Measurements from ENCODE around the gene ZMYM1. TPM values are rescaled to one million over a fixed set of nuclear protein-coding genes. Genes with fewer than 3 reads are reported as not detected.
"Not testable (repeated sequence)": the region's sequence is repeated elsewhere in the genome, so short reads cannot be mapped to it uniquely, and the experiment has no call there.

The ZMYM1 gene
- total RNA-seq, 4 donors from 2014 or later, result 3.7 to 19.7 (median 13.5) TPM

- H3K36me3 ChIP-seq, result no peaks in the 10 kb centered on the region
- in situ Hi-C loops (cut with MboI; ENCODE audit: low pct_ligation_motif_present in 1 of 4, low pct_unique_long_range_greater_than_20kb in 1 of 4, low sequenced_read_pairs in 3 of 4), result no loop called here
- H3K4me1 ChIP-seq, result peaks cover 0 to 14% (median 1%) of the 10 kb centered on the region in 4 donors
- 89 to 91% methylated on average over 12 of the region's 12 CpGs for WGBS, 2 donors (ENCODE audit: low coverage in 1 of 2)
- TF ChIP-seq CTCF (IDR thresholded peaks at IDR 0.05), result no peak
- H3K27me3 ChIP-seq, result no peaks in the 10 kb centered on the region
- no peaks in the 10 kb centered on the region for H3K9me3 ChIP-seq
- no peak overlapping the region for H3K4me3 ChIP-seq
- intact Hi-C loops (cut with DNase I; ENCODE audit: low total_unique reads), result no loop called here
- no peak overlapping the region for H3K27ac ChIP-seq
- DNase-seq, result no peak
These were observed 64.7 kb downstream of the ZMYM1 start for GRCh38 chr1:35143737-35144508.

- H3K9me3 ChIP-seq; intact Hi-C loops (cut with DNase I; ENCODE audit: low total_unique reads); in situ Hi-C loops (cut with MboI; ENCODE audit: low pct_ligation_motif_present in 1 of 4, low pct_unique_long_range_greater_than_20kb in 1 of 4, low sequenced_read_pairs in 3 of 4); H3K27me3 ChIP-seq; H3K27ac ChIP-seq; H3K36me3 ChIP-seq: not testable (repeated sequence)
- Histone ChIP-seq H3K4me3 (peak overlapping the region in 3 of 4 donors; percentile 8 to 26 (median 9)), H3K4me1 (peaks cover 0 to 14% (median 1%) of the 10 kb centered on the region in 4 donors)
- peak; percentile 21 for DNase-seq
- WGBS, 2 donors (ENCODE audit: low coverage in 1 of 2), result 51% methylated on average over 10 of the region's 13 CpGs; no CpG with 5 or more reads in 1 of the 2 donors
These were observed 66.8 kb downstream of the ZMYM1 start for GRCh38 chr1:35145892-35146549.

- in situ Hi-C loops (cut with MboI; ENCODE audit: low pct_ligation_motif_present in 1 of 4, low pct_unique_long_range_greater_than_20kb in 1 of 4, low sequenced_read_pairs in 3 of 4), result no loop called here
- no peak overlapping the region for H3K27ac ChIP-seq
- TF ChIP-seq EP300 (IDR thresholded peaks at IDR 0.05; ENCODE audit: low read depth), result no peak
- TF ChIP-seq POLR2AphosphoS5 (IDR thresholded peaks at IDR 0.05), result no peak
- no peak for TF ChIP-seq CTCF (IDR thresholded peaks at IDR 0.05)
- no peak for TF ChIP-seq POLR2A (IDR thresholded peaks at IDR 0.05)
These were observed 72.0 kb downstream of the ZMYM1 start for GRCh38 chr1:35151220-35151619.

GRCh38 chr1:35164893-35165292 is 85.7 kb downstream of the ZMYM1 start:
- no peak overlapping the region for H3K4me3 ChIP-seq
- no peak for DNase-seq
- TF ChIP-seq POLR2AphosphoS5 (IDR thresholded peaks at IDR 0.05), result no peak
- TF ChIP-seq EP300 (IDR thresholded peaks at IDR 0.05; ENCODE audit: low read depth), result no peak
- no peak for TF ChIP-seq CTCF (IDR thresholded peaks at IDR 0.05)
- TF ChIP-seq POLR2A (IDR thresholded peaks at IDR 0.05), result no peak
- H3K27ac ChIP-seq, result no peak overlapping the region
- H3K27me3 ChIP-seq, result no peaks in the 10 kb centered on the region
- no peaks in the 10 kb centered on the region for H3K4me1 ChIP-seq
- 90 to 96% methylated on average over 2 to 3 of the region's 3 CpGs for WGBS, 2 donors (ENCODE audit: low coverage in 1 of 2)
- H3K36me3 ChIP-seq, result no peaks in the 10 kb centered on the region
- peaks cover 4 to 8% of the 10 kb centered on the region in 2 donors for H3K9me3 ChIP-seq
- intact Hi-C loops (cut with DNase I; ENCODE audit: low total_unique reads), result no loop called here
- in situ Hi-C loops (cut with MboI; ENCODE audit: low pct_ligation_motif_present in 1 of 4, low pct_unique_long_range_greater_than_20kb in 1 of 4, low sequenced_read_pairs in 3 of 4), result no loop called here

More at GRCh38 chr1:35151220-35151619, 72.0 kb downstream of the ZMYM1 start:
- Histone ChIP-seq H3K9me3 (no peaks in the 10 kb centered on the region), H3K36me3 (no peaks in the 10 kb centered on the region), H3K4me1 (peaks cover 0 to 6% (median under 1%) of the 10 kb centered on the region in 4 donors), H3K4me3 (no peak overlapping the region), H3K27me3 (no peaks in the 10 kb centered on the region)
- DNase-seq, result no peak
- 97% methylated on average over 4 to 5 of the region's 5 CpGs for WGBS, 2 donors (ENCODE audit: low coverage in 1 of 2)
- intact Hi-C loops (cut with DNase I; ENCODE audit: low total_unique reads), result no loop called here

Other genes starting within 250 kb of the ZMYM1 start
- gene SMIM12, start 219.6 kb upstream of the ZMYM1 start, total RNA-seq, result 10 to 100 TPM; 14.2 to 42.2 (median 31.5) TPM
- gene DLGAP3, start 149.7 kb upstream of the ZMYM1 start, total RNA-seq, result 1 to 10 TPM in 2 of 4 donors, under 1 TPM in 2; 0.14 to 1.4 (median 0.64) TPM
- 10 to 100 TPM in 3 of 4 donors, not detected in 1; 24.3 to 35.8 (median 26.5) TPM for gene TMEM35B, start 94.0 kb upstream of the ZMYM1 start, total RNA-seq
- gene ZMYM6, start 47.4 kb upstream of the ZMYM1 start, total RNA-seq, result 10 to 100 TPM in 3 of 4 donors, 1 to 10 TPM in 1; 9.0 to 39.4 (median 24.1) TPM
- 100 to 1,000 TPM; 169 to 431 (median 245) TPM for gene SFPQ, start 113.8 kb downstream of the ZMYM1 start, total RNA-seq
- 10 to 100 TPM in 3 of 4 donors, 1 to 10 TPM in 1; 7.9 to 27.9 (median 25.5) TPM for gene ZMYM4, start 189.3 kb downstream of the ZMYM1 start, total RNA-seq

Data from transverse colon (tissue), 4 donors.